C4-2B (cell line): Measurements from ENCODE around the gene PPP1R7.
A peak's percentile ranks its signal among the peaks of the same experiment; 100 is the strongest.

Experiments used
- H3K27ac ChIP-seq: fragments of 450-650 bp; 2 replicates; pipeline ENCODE4 v1.5.1; 2017
- CTCF ChIP-seq: fragments of 450-650 bp; conservative IDR thresholded peaks from 2 replicates; pipeline ENCODE4 v1.5.1; 2017; ENCODE audit warnings: mild to moderate bottlenecking
- ZFX ChIP-seq: fragments of 450-650 bp; IDR thresholded peaks from 2 replicates; pipeline ENCODE4 v1.6.1; 2017

PPP1R7 gene

GRCh38 chr2:241173557-241173956 is 23.3 kb downstream of the PPP1R7 start:
- TF ChIP-seq ZFX (no peak), CTCF (no peak)
- H3K27ac ChIP-seq: peak overlapping the region; percentile 50

GRCh38 chr2:241177526-241178334 is 27.5 kb downstream of the PPP1R7 start:
- H3K27ac ChIP-seq: no peak overlapping the region
- TF ChIP-seq ZFX (no peak), CTCF (no peak)

GRCh38 chr2:241178961-241179360 is 28.7 kb downstream of the PPP1R7 start:
- TF ChIP-seq ZFX (no peak), CTCF (no peak)
- H3K27ac ChIP-seq: no peak overlapping the region

- no peak overlapping the region for H3K27ac ChIP-seq
- TF ChIP-seq CTCF (no peak), ZFX (no peak)
Observed at GRCh38 chr2:241179899-241180298, 29.6 kb downstream of the PPP1R7 start.

- H3K27ac ChIP-seq: no peak overlapping the region
- no peak for TF ChIP-seq ZFX
- no peak for TF ChIP-seq CTCF
Observed at GRCh38 chr2:241180495-241180894, 30.2 kb downstream of the PPP1R7 start.

GRCh38 chr2:241182126-241182525 is 31.9 kb downstream of the PPP1R7 start:
- no peak overlapping the region for H3K27ac ChIP-seq
- no peak for TF ChIP-seq ZFX
- no peak for TF ChIP-seq CTCF

GRCh38 chr2:241182531-241183133 is 32.4 kb downstream of the PPP1R7 start:
- TF ChIP-seq ZFX: no peak
- TF ChIP-seq CTCF: no peak
- H3K27ac ChIP-seq: no peak overlapping the region
